Measurements from ENCODE around the gene EFHC1.
A peak's percentile ranks its signal among the peaks of the same experiment; 100 is the strongest.

The EFHC1 gene

DNA sequence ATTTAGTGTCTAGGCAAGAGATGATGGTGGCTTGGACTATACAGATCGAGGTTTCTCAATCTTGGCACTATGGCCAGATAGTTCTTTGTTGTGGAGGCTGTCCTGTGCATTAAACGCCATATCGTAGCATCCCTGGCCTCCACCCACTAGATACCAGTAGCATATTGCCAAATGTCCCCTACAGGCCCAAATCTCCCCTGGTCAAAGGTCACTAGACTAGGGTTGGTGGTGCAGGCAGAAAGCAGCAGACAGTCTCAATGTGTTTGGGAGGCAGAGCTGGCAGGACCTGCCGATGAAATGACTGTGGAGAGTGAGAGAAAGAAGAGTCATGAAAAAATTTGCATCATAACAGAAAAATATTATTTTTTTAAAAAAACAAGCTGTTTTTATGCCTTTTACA lies 93.8 kb downstream of the EFHC1 start:
- DNase-seq (ENCODE audit: low read depth), result no peak
- TF ChIP-seq, protein P1, sequence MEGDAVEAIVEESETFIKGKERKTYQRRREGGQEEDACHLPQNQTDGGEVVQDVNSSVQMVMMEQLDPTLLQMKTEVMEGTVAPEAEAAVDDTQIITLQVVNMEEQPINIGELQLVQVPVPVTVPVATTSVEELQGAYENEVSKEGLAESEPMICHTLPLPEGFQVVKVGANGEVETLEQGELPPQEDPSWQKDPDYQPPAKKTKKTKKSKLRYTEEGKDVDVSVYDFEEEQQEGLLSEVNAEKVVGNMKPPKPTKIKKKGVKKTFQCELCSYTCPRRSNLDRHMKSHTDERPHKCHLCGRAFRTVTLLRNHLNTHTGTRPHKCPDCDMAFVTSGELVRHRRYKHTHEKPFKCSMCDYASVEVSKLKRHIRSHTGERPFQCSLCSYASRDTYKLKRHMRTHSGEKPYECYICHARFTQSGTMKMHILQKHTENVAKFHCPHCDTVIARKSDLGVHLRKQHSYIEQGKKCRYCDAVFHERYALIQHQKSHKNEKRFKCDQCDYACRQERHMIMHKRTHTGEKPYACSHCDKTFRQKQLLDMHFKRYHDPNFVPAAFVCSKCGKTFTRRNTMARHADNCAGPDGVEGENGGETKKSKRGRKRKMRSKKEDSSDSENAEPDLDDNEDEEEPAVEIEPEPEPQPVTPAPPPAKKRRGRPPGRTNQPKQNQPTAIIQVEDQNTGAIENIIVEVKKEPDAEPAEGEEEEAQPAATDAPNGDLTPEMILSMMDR (conservative IDR thresholded peaks at IDR 0.05; ENCODE audit: control insufficient read depth, insufficient read depth, low read depth, low read length), result no peak
- no peak overlapping the region for H3K4me3 ChIP-seq (ENCODE audit: control insufficient read depth, low read depth, low read length)

GRCh38 chr6:52514514-52514913 lies 94.4 kb downstream of the EFHC1 start:
- TF ChIP-seq, protein P1 (conservative IDR thresholded peaks at IDR 0.05; ENCODE audit: control insufficient read depth, insufficient read depth, low read depth, low read length), result no peak
- H3K4me3 ChIP-seq (ENCODE audit: control insufficient read depth, low read depth, low read length), result no peak overlapping the region
- DNase-seq (ENCODE audit: low read depth), result peak; percentile 96

DNA sequence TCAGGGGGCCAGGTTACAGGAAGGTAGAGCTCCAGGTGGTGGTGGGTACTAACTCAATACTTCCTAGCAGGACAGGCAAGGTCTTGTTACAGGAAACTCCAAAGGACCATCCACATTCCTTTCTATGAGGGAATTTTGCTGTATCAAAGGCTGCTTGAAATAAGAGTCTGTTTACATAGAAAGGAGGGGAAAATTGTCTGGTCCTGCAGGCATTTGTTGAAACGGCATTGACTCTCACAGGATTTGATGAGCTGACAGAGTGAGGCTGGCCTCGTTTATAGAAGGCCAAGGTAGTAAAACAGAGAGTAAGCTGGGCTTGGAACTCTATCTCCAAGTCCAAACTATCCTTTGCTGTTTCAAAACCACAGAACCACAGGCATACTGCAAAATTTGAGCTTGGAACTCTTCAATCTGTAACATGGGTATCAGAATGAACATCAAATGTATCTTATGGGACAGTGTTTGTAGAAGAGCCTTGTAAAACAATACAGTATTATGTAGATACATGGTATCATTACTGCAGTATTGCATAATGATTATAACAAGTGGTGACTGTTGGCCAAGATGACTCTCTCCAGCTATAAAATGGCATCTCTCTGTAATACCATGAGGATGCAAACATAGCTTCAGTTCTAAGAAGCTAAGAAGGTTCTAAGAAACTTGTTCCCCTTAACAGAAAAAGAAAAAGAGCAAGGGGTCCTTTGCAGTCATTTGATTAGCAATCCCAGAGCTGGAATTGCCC lies 95.2 kb downstream of the EFHC1 start:
- TF ChIP-seq, protein P1 (conservative IDR thresholded peaks at IDR 0.05; ENCODE audit: control insufficient read depth, insufficient read depth, low read depth, low read length), result no peak
- no peak for DNase-seq (ENCODE audit: low read depth)
- H3K4me3 ChIP-seq (ENCODE audit: control insufficient read depth, low read depth, low read length), result no peak overlapping the region

DNA sequence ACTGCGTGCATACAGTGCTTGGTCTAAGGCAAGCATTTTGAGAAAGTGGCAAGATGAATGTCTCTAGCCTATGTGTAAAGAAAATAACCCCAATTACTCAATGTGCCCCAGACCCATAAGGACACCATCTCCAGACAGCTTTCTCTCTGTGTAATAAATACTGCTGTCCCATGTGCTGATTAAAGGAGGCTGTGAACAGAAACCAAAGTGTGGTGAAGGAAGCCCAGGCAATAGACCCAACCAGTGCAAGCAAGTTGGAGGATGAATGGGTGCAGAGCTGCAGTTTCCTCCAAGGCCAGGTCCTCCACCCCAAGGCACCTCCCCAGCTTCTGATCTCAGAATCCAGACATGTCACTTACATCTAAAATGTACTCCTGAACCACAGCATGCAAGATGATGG lies 96.1 kb downstream of the EFHC1 start:
- H3K4me3 ChIP-seq (ENCODE audit: control insufficient read depth, low read depth, low read length), result no peak overlapping the region
- no peak for DNase-seq (ENCODE audit: low read depth)
- TF ChIP-seq, protein P1 (conservative IDR thresholded peaks at IDR 0.05; ENCODE audit: control insufficient read depth, insufficient read depth, low read depth, low read length), result no peak

DNA sequence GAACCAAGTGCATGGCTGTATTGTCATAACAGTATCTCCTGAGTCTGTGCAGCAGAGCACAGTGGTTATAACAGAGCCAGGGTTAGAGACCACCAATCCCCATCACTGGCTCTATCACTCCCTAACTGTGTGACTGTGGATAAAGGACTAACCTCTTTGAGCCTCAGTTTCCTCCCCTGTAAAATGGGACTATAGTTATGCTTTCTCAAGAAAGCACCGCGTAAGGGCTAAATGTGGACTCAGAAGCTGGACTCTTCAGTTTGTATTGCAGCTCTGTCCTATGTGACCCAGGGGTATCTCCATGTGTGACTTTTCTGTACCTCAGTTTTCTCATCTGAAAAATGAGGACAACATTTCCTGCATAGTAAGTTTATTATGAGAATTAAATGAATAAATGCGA lies 96.8 kb downstream of the EFHC1 start:
- TF ChIP-seq, protein P1 (conservative IDR thresholded peaks at IDR 0.05; ENCODE audit: control insufficient read depth, insufficient read depth, low read depth, low read length), result no peak
- DNase-seq (ENCODE audit: low read depth), result no peak
- no peak overlapping the region for H3K4me3 ChIP-seq (ENCODE audit: control insufficient read depth, low read depth, low read length)

DNA sequence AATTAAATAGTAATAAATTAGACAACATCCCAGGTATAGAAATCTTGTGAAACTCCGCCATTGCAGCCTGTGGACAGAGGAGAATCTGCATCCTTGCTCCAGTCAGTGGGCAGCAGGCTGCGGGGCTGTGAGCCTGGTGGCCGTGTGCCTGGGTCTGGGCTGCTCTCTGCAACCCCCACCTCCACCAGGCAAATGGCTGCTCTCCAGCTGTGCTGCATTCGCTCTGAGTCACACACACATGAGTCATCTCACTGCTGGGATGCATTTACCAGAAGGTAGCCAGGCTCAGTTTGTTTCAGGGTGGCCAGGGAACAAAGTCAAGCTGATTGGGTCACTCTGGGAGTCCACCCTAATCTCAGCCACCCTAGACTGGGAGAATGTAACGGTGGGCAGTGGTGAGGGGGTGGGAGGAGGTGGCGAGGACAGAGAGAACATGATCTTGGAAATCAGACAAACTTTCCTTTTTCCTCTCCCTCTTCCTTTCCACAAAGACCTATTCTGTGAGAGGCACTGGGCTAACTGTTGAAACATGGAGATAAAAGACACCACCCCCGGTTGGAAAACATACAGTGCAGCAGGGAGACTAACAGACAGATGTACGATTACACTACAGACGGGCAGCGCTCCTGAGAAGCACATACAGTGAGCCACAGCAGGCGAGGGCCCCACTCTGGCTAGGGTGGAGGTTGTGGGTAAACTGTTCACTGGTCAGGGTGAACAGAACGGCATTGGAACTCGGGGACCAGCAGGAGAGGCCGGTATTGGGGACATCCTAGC lies 97.5 kb downstream of the EFHC1 start:
- TF ChIP-seq, protein P1 (conservative IDR thresholded peaks at IDR 0.05; ENCODE audit: control insufficient read depth, insufficient read depth, low read depth, low read length), result no peak
- H3K4me3 ChIP-seq (ENCODE audit: control insufficient read depth, low read depth, low read length), result peak overlapping the region; percentile 1
- peak; percentile 99 for DNase-seq (ENCODE audit: low read depth)
